Dermis microvascular lymphatic vessel endothelial cell (primary cell): Measurements from ENCODE around the gene GSTA5. TPM values are rescaled to one million over a fixed set of nuclear protein-coding genes. Genes with fewer than 3 reads are reported as not detected.
"Not testable (repeated sequence)": the region's sequence is repeated elsewhere in the genome, so short reads cannot be mapped to it uniquely, and the experiment has no call there.

Source experiments
- DNase-seq, 2 donors: peaks; one replicate each; pipeline versions ENCODE4 v3.0.0 to v3.0.0-alpha.2; 2010; ENCODE audit warnings: low read depth in 2 of 2
- total RNA-seq: library from RNA; depleted of rRNA; stranded (reverse); fragments of >200 nt; gene quantifications from 2 replicates; pipeline ENCODE4 v1.2.1, GENCODE V29; 2014

Gene GSTA5
- total RNA-seq, 1 donor from 2014 or later, result not detected

DNA sequence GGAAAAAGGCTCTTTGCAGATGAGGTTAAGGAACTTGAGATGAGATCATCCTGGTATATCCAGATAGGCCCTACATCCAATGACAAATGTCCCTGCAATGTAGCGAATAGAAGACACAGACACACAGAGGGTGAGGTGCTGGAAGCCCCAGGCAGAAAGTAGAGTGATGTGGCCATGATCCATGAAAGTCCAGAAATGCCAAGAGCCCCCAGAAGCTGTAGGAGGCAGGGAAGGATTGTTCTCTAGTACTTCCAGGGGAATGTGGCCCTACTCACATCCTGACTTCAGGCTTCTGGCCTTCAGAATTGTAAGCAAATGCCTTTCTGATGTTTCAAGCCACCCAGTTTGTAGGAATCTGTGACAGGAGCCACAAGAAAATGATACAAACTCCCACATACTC is 51.0 kb downstream of the GSTA5 start:
- DNase-seq, result not testable (repeated sequence)

DNA sequence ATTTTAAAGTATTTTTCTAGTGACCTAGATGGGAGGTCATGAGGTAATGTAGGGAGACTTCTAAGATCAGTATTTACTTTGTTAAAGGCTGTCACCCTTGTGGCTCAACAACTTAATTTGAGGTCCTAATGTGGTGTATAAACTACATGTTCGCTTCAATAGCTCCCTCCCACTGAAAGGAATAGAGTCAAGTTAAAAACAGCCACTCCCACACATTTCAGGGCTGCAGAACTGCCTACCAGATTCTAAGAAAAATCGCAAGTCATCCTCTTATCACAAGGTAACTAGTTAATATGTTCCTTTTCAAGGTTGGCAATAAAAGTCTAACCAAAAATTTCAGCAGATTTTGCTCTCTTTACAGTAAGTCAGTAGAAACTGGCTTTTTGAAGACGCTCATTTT is 52.1 kb downstream of the GSTA5 start:
- DNase-seq, result no peak

DNA sequence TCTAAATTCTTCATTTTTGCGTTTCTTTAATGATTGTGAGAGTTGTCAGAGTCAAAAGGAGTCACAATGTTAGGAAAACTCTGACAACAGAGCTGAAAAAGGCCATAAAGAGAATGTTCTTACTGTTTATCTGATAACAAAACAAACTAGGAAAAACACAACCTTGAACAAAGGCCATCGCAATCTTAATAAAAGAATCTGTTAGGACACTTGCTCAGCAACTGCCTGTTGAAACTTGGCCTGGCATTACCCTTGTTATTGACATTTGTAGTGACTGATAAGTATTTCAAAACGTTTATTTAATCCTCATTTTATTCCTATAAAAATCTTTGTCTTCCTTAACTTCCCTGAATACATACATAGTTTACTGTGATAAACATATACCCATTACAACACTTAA is 52.7 kb downstream of the GSTA5 start:
- DNase-seq, result no peak

DNA sequence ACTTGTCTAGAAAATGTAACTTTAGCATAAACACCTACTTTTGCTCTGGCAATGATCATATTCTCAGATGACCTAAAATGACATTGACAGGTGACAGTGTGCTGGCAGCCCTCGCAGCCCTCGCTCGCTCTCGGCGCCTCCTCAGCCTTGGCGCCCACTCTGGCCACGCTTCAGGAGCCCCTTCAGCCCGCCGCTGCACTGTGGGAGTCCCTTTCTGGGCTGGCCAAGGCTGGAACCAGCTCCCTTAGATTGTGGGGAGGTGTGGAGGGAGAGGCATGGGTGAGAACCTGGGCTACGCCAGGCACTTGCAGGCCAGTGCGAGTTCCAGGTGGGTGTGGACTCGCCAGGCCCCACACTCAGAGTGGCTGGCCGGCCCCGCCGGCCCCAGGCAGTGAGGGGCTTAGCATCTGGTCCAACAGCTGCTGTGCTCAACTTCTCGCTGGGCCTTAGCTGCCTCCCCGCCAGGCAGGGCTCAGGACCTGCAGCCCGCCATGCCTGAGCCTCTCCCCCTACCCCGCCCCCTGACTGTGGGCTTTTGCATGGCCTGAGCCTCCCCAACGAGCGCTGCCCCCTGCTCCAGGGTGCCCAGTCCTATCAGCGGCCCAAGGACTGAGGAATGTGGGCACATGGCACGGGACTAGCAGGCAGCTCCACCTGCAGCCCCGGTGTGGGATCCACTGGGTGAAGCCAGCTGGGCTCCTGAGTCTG is 54.2 kb downstream of the GSTA5 start:
- no peak for DNase-seq

DNA sequence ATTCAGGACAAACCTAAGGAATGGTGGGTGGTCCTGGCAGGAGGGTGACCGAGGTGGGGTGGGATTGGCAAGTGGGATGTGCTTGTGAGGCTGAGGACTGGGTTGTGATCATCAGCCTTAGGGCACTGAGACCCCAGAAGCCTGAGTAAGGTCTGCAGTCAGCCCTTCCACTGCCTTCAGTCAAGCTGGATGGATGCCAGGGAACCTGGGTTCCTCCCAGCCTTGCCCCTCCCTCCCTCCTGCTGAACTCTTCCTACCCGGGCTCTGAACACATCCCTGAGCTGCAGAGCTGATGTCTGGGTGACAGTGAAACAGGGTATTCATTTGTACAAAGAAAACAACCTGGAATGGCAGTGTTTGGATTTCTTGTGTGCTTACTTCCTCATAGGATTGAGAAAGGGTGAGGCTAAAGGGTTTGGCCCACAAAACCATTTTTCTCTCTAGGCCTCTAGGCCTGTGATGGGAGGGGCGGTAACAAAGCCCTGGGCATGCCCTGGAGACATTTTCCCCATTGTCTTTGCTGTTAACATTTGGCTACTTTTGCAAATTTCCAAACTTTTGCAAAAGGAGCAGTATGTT is 57.8 kb downstream of the GSTA5 start:
- not testable (repeated sequence) for DNase-seq

DNA sequence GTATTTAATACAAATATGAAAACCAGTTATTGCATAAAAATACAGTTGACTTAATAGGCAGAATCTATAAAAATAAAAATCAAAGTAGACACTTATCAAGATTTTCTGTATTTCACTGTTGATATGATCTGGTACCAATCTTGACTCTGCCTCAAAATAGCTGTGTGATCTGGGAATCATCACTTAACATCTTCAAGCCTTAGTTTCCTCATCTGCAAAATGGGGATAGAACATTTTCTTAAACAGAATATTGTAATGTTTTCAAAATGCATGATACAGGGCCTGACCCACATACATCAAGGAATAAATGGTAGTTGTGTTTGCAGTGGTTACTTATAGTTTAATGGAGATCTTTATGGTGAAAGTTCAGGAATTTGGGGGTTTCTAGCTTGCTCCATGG is 58.4 kb downstream of the GSTA5 start:
- not testable (repeated sequence) for DNase-seq

Other genes with a start within 250 kb of the GSTA5 start
- gene TMEM14A, start 169.7 kb downstream of the GSTA5 start, total RNA-seq, result 11.0 and 12.3 TPM in 2 replicates
- gene GSTA2, start 77.3 kb downstream of the GSTA5 start, total RNA-seq, result not detected in 2 replicates
- gene GSTA1, start 37.0 kb downstream of the GSTA5 start, total RNA-seq, result not detected in 2 replicates
- not detected in 2 replicates for gene GSTA3, start 68.9 kb upstream of the GSTA5 start, total RNA-seq
- gene GSTA4, start 154.5 kb upstream of the GSTA5 start, total RNA-seq, result 14.7 and 15.7 TPM in 2 replicates
- gene CILK1, start 221.0 kb upstream of the GSTA5 start, total RNA-seq, result 3.7 and 4.2 TPM in 2 replicates
- 18.9 and 33.1 TPM in 2 replicates for gene FBXO9, start 224.6 kb upstream of the GSTA5 start, total RNA-seq